Ovary (tissue), 3 donors: ENCODE data around the gene CRLF1.

Experiments used
- EP300 ChIP-seq: sonication (generic); formaldehyde crosslinking; IDR thresholded peaks from one replicate; pipeline ENCODE4 v1.6.1; 2017; ENCODE audit warnings: antibody characterized with exemption
- TF ChIP-seq, protein P1 (sequence below), 3 donors: fragments of 450-650 bp in 2 of 3; fragments of 200-600 bp in 1 of 3; IDR thresholded peaks; one replicate each; pipeline versions ENCODE4 v1.5.1 to v1.8.0; 2016 to 2022; ENCODE audit warnings: antibody characterized with exemption in 3 of 3, mild to moderate bottlenecking in 1 of 3
- donor health status: DM: no; HTN: no; CAD: no.

DNA sequence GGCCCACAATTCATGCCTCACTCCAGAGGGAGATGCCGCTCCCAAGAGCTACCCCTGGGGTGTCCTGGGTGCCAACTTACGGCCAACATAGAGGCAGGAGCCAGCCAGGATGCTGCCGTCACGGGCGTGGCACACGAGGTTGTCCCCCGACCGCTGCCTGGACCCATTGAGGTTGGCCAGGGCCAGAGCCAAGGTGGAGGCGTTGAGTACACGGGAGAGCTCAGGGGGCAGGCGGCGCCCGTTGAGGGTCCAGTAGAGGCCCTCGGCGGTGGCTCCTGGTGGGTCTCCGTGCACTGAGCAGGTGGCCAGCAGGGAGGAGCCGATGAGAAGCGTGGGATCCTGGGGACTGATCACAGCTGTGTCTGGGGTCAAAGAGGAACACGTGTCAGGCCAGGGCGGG lies 7.1 kb downstream of the CRLF1 start:
- TF ChIP-seq, protein P1, sequence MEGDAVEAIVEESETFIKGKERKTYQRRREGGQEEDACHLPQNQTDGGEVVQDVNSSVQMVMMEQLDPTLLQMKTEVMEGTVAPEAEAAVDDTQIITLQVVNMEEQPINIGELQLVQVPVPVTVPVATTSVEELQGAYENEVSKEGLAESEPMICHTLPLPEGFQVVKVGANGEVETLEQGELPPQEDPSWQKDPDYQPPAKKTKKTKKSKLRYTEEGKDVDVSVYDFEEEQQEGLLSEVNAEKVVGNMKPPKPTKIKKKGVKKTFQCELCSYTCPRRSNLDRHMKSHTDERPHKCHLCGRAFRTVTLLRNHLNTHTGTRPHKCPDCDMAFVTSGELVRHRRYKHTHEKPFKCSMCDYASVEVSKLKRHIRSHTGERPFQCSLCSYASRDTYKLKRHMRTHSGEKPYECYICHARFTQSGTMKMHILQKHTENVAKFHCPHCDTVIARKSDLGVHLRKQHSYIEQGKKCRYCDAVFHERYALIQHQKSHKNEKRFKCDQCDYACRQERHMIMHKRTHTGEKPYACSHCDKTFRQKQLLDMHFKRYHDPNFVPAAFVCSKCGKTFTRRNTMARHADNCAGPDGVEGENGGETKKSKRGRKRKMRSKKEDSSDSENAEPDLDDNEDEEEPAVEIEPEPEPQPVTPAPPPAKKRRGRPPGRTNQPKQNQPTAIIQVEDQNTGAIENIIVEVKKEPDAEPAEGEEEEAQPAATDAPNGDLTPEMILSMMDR (IDR thresholded peaks at IDR 0.05): no peak
- TF ChIP-seq EP300: no peak
